ENCODE data around the gene PRR20E. TPM values are rescaled to one million over a fixed set of nuclear protein-coding genes. Genes with fewer than 3 reads are reported as not detected.

The PRR20E gene
- not detected in 5 replicates for total RNA-seq (2022; extraction: Qiagen RNA extraction)

GRCh38 chr13:57166897-57167296 is at the start of gene PRR20E:
PRR20E (plus strand) TSS chr13:57167197; CDS start chr13:57167584, 387 bp downstream.

GRCh38 chr13:57140235-57140968 is 26.6 kb upstream of the PRR20E start, which contains the start of gene PRR20A:
PRR20A (plus strand) TSS chr13:57140918; CDS start chr13:57141305, 387 bp downstream.

GRCh38 chr13:57147188-57147587 is 19.8 kb upstream of the PRR20E start, which contains the start of gene PRR20B:
PRR20B (plus strand) TSS chr13:57147488; CDS start chr13:57147875, 387 bp downstream.

GRCh38 chr13:57153761-57154160 is 13.2 kb upstream of the PRR20E start, which contains the start of gene PRR20C:
PRR20C (plus strand) TSS chr13:57154061; CDS start chr13:57154448, 387 bp downstream.

GRCh38 chr13:57160332-57160731 is 6.7 kb upstream of the PRR20E start, which contains the start of gene PRR20D:
PRR20D (plus strand) TSS chr13:57160632; CDS start chr13:57161019, 387 bp downstream.

Other genes with a start within 250 kb of the PRR20E start
- not detected in 5 replicates for gene PRR20A, start 26.3 kb upstream of the PRR20E start, total RNA-seq (2022; extraction: Qiagen RNA extraction)
- not detected in 5 replicates for gene PRR20B, start 19.7 kb upstream of the PRR20E start, total RNA-seq (2022; extraction: Qiagen RNA extraction)
- gene PRR20C, start 13.1 kb upstream of the PRR20E start, total RNA-seq (2022; extraction: Qiagen RNA extraction) = not detected in 5 replicates
- gene PRR20D, start 6.6 kb upstream of the PRR20E start, total RNA-seq (2022; extraction: Qiagen RNA extraction) = not detected in 5 replicates

Data from A549 treated with Mapracorat at 1 μM for 4 hours (cell line).